ENCODE results near the gene SCARB2. TPM values are rescaled to one million over a fixed set of nuclear protein-coding genes. Genes with fewer than 3 reads are reported as not detected.

Gene SCARB2
- total RNA-seq, 2 experiments from 2014 or later = 3.3 to 4.6 TPM

GRCh38 chr4:76148142-76148865 lies 65.3 kb downstream of the SCARB2 start, which contains the start of gene NUP54:
Gene NUP54 (minus strand): TSS chr4:76148397. CDS start chr4:76148374, 23 bp downstream.
- DNase-seq (peak; percentile 97), ATAC-seq (peak; percentile 97)
- Mint-ChIP-seq H3K36me3 (ENCODE audit: low read depth) (peaks cover 15% of the 10 kb centered on the region), H3K27ac (peak within 1 kb of the TSS; percentile 89), H3K27me3 (no peaks in the 10 kb centered on the region), H3K4me1 (peaks cover 25% of the 10 kb centered on the region), H3K9me3 (ENCODE audit: low read depth) (no peaks in the 10 kb centered on the region), H3K4me3 (peak within 1 kb of the TSS; percentile 86)
- ChIA-PET POLR2A (interaction anchor here (1.5 kb wide), 1 partner anchor 157 kb away, joined by 3 read pairs; the partner anchor contains the start of gene SDAD1), CTCF (interaction anchor here (1.0 kb wide), 2 partner anchors 89 to 152 kb away, joined by 3 to 5 read pairs; no protein-coding TSS in a partner anchor)
- intact Hi-C loops (cut with DNase I, micrococcal nuclease) = loop anchor here (1.0 to 5.0 kb wide), 12 partner anchors 64 to 1010 kb away; partner anchors contain the start of genes G3BP2 (in 2 of the 2), RCHY1 (in 2 of the 2), SCARB2 (in 2 of the 2) and THAP6 (in 2 of the 2)

GRCh38 chr4:76147454-76148141 lies 66.0 kb downstream of the SCARB2 start:
- Mint-ChIP-seq H3K27ac (peak overlapping the region; percentile 89), H3K36me3 (ENCODE audit: low read depth) (peaks cover 22% of the 10 kb centered on the region), H3K4me3 (peak overlapping the region; percentile 86), H3K9me3 (ENCODE audit: low read depth) (no peaks in the 10 kb centered on the region), H3K27me3 (no peaks in the 10 kb centered on the region), H3K4me1 (peaks cover 26% of the 10 kb centered on the region)
- ChIA-PET CTCF (interaction anchor here (0.8 kb wide), 1 partner anchor 152 kb away, joined by 3 read pairs; no protein-coding TSS in a partner anchor), POLR2A (interaction anchor here (1.5 kb wide), 1 partner anchor 157 kb away, joined by 3 read pairs; the partner anchor contains the start of gene SDAD1)
- intact Hi-C loops (cut with DNase I, micrococcal nuclease) = loop anchor here (1.0 to 5.0 kb wide), 13 partner anchors 65 to 1011 kb away; partner anchors contain the start of genes G3BP2 (in 2 of the 2), RCHY1 (in 2 of the 2), SCARB2 (in 2 of the 2) and THAP6 (in 2 of the 2)
- DNase-seq (peak; percentile 71), ATAC-seq (peak; percentile 39)

GRCh38 chr4:76144546-76144945 lies 69.1 kb downstream of the SCARB2 start:
- H3K4me3 Mint-ChIP-seq = no peak overlapping the region
- DNase-seq (no peak), ATAC-seq (no peak)
- ChIA-PET CTCF (interaction anchor here (1.7 kb wide), 1 partner anchor 149 kb away, joined by 4 read pairs; no protein-coding TSS in a partner anchor), POLR2A (no interaction called here)
- H3K9me3 Mint-ChIP-seq (ENCODE audit: low read depth) = no peaks in the 10 kb centered on the region
- H3K27ac Mint-ChIP-seq = no peak overlapping the region
- intact Hi-C loops (cut with DNase I, micrococcal nuclease) = no loop called here
- peaks cover 32% of the 10 kb centered on the region for H3K4me1 Mint-ChIP-seq
- no peaks in the 10 kb centered on the region for H3K27me3 Mint-ChIP-seq
- peaks cover 41% of the 10 kb centered on the region for H3K36me3 Mint-ChIP-seq (ENCODE audit: low read depth)

- no peak overlapping the region for H3K27ac Mint-ChIP-seq
- no peaks in the 10 kb centered on the region for H3K27me3 Mint-ChIP-seq
- peaks cover 27% of the 10 kb centered on the region for H3K4me1 Mint-ChIP-seq
- ATAC-seq (no peak), DNase-seq (no peak)
- H3K4me3 Mint-ChIP-seq = no peak overlapping the region
- POLR2A ChIA-PET = no interaction called here
- H3K9me3 Mint-ChIP-seq (ENCODE audit: low read depth) = no peaks in the 10 kb centered on the region
- intact Hi-C loops (cut with DNase I, micrococcal nuclease) = no loop called here
- CTCF ChIA-PET = no interaction called here
- H3K36me3 Mint-ChIP-seq (ENCODE audit: low read depth) = peaks cover 53% of the 10 kb centered on the region
Measured at GRCh38 chr4:76141241-76141640, 72.4 kb downstream of the SCARB2 start.

- Mint-ChIP-seq H3K4me1 (no peaks in the 10 kb centered on the region), H3K27me3 (no peaks in the 10 kb centered on the region), H3K36me3 (ENCODE audit: low read depth) (peaks cover 50% of the 10 kb centered on the region), H3K4me3 (no peak overlapping the region), H3K27ac (no peak overlapping the region), H3K9me3 (ENCODE audit: low read depth) (no peaks in the 10 kb centered on the region)
- intact Hi-C loops (cut with DNase I, micrococcal nuclease) = no loop called here
- CTCF ChIA-PET = no interaction called here
- no peak for ATAC-seq
- no peak for DNase-seq
- POLR2A ChIA-PET = no interaction called here
Measured at GRCh38 chr4:76127754-76128153, 85.9 kb downstream of the SCARB2 start.

GRCh38 chr4:76125816-76126215 lies 87.8 kb downstream of the SCARB2 start:
- no peak for ATAC-seq
- POLR2A ChIA-PET = no interaction called here
- DNase-seq = no peak
- Mint-ChIP-seq H3K9me3 (ENCODE audit: low read depth) (no peaks in the 10 kb centered on the region), H3K4me1 (no peaks in the 10 kb centered on the region), H3K27me3 (no peaks in the 10 kb centered on the region), H3K27ac (no peak overlapping the region), H3K36me3 (ENCODE audit: low read depth) (peaks cover 54% of the 10 kb centered on the region), H3K4me3 (no peak overlapping the region)
- intact Hi-C loops (cut with DNase I, micrococcal nuclease) = no loop called here
- CTCF ChIA-PET = no interaction called here

GRCh38 chr4:76120199-76120598 lies 93.4 kb downstream of the SCARB2 start:
- H3K36me3 Mint-ChIP-seq (ENCODE audit: low read depth) = peaks cover 68% of the 10 kb centered on the region
- H3K27ac Mint-ChIP-seq = no peak overlapping the region
- H3K27me3 Mint-ChIP-seq = no peaks in the 10 kb centered on the region
- H3K4me3 Mint-ChIP-seq = no peak overlapping the region
- no peaks in the 10 kb centered on the region for H3K4me1 Mint-ChIP-seq
- no peaks in the 10 kb centered on the region for H3K9me3 Mint-ChIP-seq (ENCODE audit: low read depth)
- no peak for ATAC-seq
- intact Hi-C loops (cut with DNase I, micrococcal nuclease) = no loop called here
- DNase-seq = no peak
- ChIA-PET POLR2A (interaction anchor here (0.6 to 0.7 kb wide), 4 partner anchors 45 to 1084 kb away, joined by 3 to 7 read pairs (median 5); no protein-coding TSS in a partner anchor), CTCF (interaction anchor here (1.0 kb wide), 2 partner anchors 33 to 35 kb away, joined by 3 to 6 read pairs; no protein-coding TSS in a partner anchor)

- H3K4me3 Mint-ChIP-seq = no peak overlapping the region
- H3K9me3 Mint-ChIP-seq (ENCODE audit: low read depth) = no peaks in the 10 kb centered on the region
- intact Hi-C loops (cut with DNase I, micrococcal nuclease) = no loop called here
- no peak for ATAC-seq
- H3K36me3 Mint-ChIP-seq (ENCODE audit: low read depth) = peaks cover 60% of the 10 kb centered on the region
- no peak overlapping the region for H3K27ac Mint-ChIP-seq
- ChIA-PET POLR2A (no interaction called here), CTCF (no interaction called here)
- H3K27me3 Mint-ChIP-seq = no peaks in the 10 kb centered on the region
- no peak for DNase-seq
- no peaks in the 10 kb centered on the region for H3K4me1 Mint-ChIP-seq
Measured at GRCh38 chr4:76117536-76117935, 96.1 kb downstream of the SCARB2 start.

- no peaks in the 10 kb centered on the region for H3K9me3 Mint-ChIP-seq (ENCODE audit: low read depth)
- H3K27me3 Mint-ChIP-seq = no peaks in the 10 kb centered on the region
- POLR2A ChIA-PET = no interaction called here
- intact Hi-C loops (cut with DNase I, micrococcal nuclease) = no loop called here
- ATAC-seq = no peak
- peaks cover 58% of the 10 kb centered on the region for H3K36me3 Mint-ChIP-seq (ENCODE audit: low read depth)
- H3K27ac Mint-ChIP-seq = no peak overlapping the region
- no peak overlapping the region for H3K4me3 Mint-ChIP-seq
- no peak for DNase-seq
- CTCF ChIA-PET = no interaction called here
- H3K4me1 Mint-ChIP-seq = no peaks in the 10 kb centered on the region
Measured at GRCh38 chr4:76116821-76117220, 96.8 kb downstream of the SCARB2 start.
